MM.1S (cell line): ENCODE data around the gene STARD6.

Experiments
- CTCF ChIP-seq: fragments of 300-600 bp; sonication (generic); IDR thresholded peaks from 2 replicates; pipeline ENCODE4 v1.5.1; 2016; ENCODE audit warnings: antibody characterized with exemption, low read length, mixed read lengths
- EZH2 ChIP-seq: fragments of 300-600 bp; sonication (generic); optimal IDR thresholded peaks from 2 replicates; pipeline ENCODE3; 2017; ENCODE audit warnings: low read depth, mild to moderate bottlenecking, antibody characterized with exemption, low read length, mixed read lengths
- EZH2phosphoT487 ChIP-seq: fragments of 300-600 bp; sonication (generic); IDR thresholded peaks from 2 replicates; pipeline ENCODE4 v1.6.1; 2018; ENCODE audit warnings: antibody characterized with exemption, low read length

- TF ChIP-seq CTCF (no peak), EZH2 (no peak), EZH2phosphoT487 (no peak)
These were observed 6.5 kb downstream of the STARD6 start for GRCh38 chr18:54351186-54351585.
